RWPE2 (cell line): ENCODE data around the gene KLHL1.

ENCODE experiments used
- ATAC-seq: fragments of 200-7000 bp; cut with Tn5 transposase; 3 replicates; pipeline ENCODE4 v1.9.1; 2021; ENCODE audit warnings: low read depth
- DNase-seq: peaks from one replicate; pipeline ENCODE4 v3.0.0-alpha.2; 2020; ENCODE audit warnings: low spot score
- H3K27ac ChIP-seq: fragments of 450-650 bp; 2 replicates; pipeline ENCODE4 v1.5.1; 2017; ENCODE audit warnings: mild to moderate bottlenecking; ENCODE audit not compliant: poor library complexity, severe bottlenecking
- H3K27me3 ChIP-seq: fragments of 250-450 bp; sonication (Bioruptor Pico); 2 replicates; pipeline ENCODE4 v1.5.1; 2021; ENCODE audit warnings: mild to moderate bottlenecking, moderate library complexity; ENCODE audit not compliant: insufficient read depth, poor library complexity, severe bottlenecking
- H3K36me3 ChIP-seq: fragments of 250-450 bp; sonication (Bioruptor Pico); 2 replicates; pipeline ENCODE4 v1.5.1; 2020; ENCODE audit warnings: low read depth, mild to moderate bottlenecking, moderate library complexity
- H3K4me1 ChIP-seq: fragments of 250-450 bp; sonication (Bioruptor Pico); 2 replicates; pipeline ENCODE4 v1.5.1; 2021; ENCODE audit warnings: mild to moderate bottlenecking, moderate library complexity; ENCODE audit not compliant: insufficient read depth, poor library complexity, severe bottlenecking
- H3K4me3 ChIP-seq: fragments of 250-450 bp; sonication (Bioruptor Pico); 2 replicates; pipeline ENCODE4 v1.5.1; 2021; ENCODE audit warnings: mild to moderate bottlenecking, moderate library complexity; ENCODE audit not compliant: severe bottlenecking
- H3K9me3 ChIP-seq: fragments of 250-450 bp; sonication (Bioruptor Pico); 2 replicates; pipeline ENCODE4 v1.5.1; 2021; ENCODE audit warnings: mild to moderate bottlenecking, moderate library complexity; ENCODE audit not compliant: severe bottlenecking
- CTCF ChIP-seq: fragments of 450-650 bp; IDR thresholded peaks from one replicate; pipeline ENCODE4 v1.5.1; 2017; ENCODE audit warnings: mild to moderate bottlenecking, moderate library complexity; ENCODE audit not compliant: poor library complexity, severe bottlenecking

The KLHL1 gene

GRCh38 chr13:70054572-70054971, 53.7 kb downstream of the KLHL1 start:
- H3K27me3 ChIP-seq: no peaks in the 10 kb centered on the region
- no peaks in the 10 kb centered on the region for H3K36me3 ChIP-seq
- no peaks in the 10 kb centered on the region for H3K4me1 ChIP-seq
- no peak for DNase-seq
- no peaks in the 10 kb centered on the region for H3K9me3 ChIP-seq
- no peak overlapping the region for H3K27ac ChIP-seq
- TF ChIP-seq CTCF: no peak
- ATAC-seq: no peak
- no peak overlapping the region for H3K4me3 ChIP-seq

- H3K27ac ChIP-seq: no peak overlapping the region
- no peak for TF ChIP-seq CTCF
- DNase-seq (no peak), ATAC-seq (no peak)
- no peaks in the 10 kb centered on the region for H3K9me3 ChIP-seq
- no peak overlapping the region for H3K4me3 ChIP-seq
- no peaks in the 10 kb centered on the region for H3K36me3 ChIP-seq
- no peaks in the 10 kb centered on the region for H3K27me3 ChIP-seq
- H3K4me1 ChIP-seq: no peaks in the 10 kb centered on the region
Observed at GRCh38 chr13:70051531-70051930, 56.7 kb downstream of the KLHL1 start.

- Histone ChIP-seq H3K4me3 (no peak overlapping the region), H3K27me3 (no peaks in the 10 kb centered on the region), H3K36me3 (no peaks in the 10 kb centered on the region), H3K4me1 (no peaks in the 10 kb centered on the region), H3K9me3 (no peaks in the 10 kb centered on the region), H3K27ac (no peak overlapping the region)
- no peak for TF ChIP-seq CTCF
- DNase-seq (no peak), ATAC-seq (peak; percentile 56; the same call in 2 of the 3 replicates)
Observed at GRCh38 chr13:70043685-70044084, 64.6 kb downstream of the KLHL1 start.

- no peak for ATAC-seq
- Histone ChIP-seq H3K9me3 (no peaks in the 10 kb centered on the region), H3K4me3 (no peak overlapping the region), H3K4me1 (no peaks in the 10 kb centered on the region), H3K27ac (no peak overlapping the region), H3K27me3 (no peaks in the 10 kb centered on the region), H3K36me3 (no peaks in the 10 kb centered on the region)
- no peak for DNase-seq
- TF ChIP-seq CTCF: no peak
Observed at GRCh38 chr13:70042193-70042592, 66.1 kb downstream of the KLHL1 start.

- Histone ChIP-seq H3K4me1 (no peaks in the 10 kb centered on the region), H3K27me3 (no peaks in the 10 kb centered on the region), H3K36me3 (no peaks in the 10 kb centered on the region), H3K27ac (no peak overlapping the region), H3K9me3 (no peaks in the 10 kb centered on the region), H3K4me3 (no peak overlapping the region)
- ATAC-seq (no peak), DNase-seq (no peak)
- no peak for TF ChIP-seq CTCF
Observed at GRCh38 chr13:70034286-70034685, 74.0 kb downstream of the KLHL1 start.
